HG03175 (cell line): ENCODE measurements around the gene DLGAP1.

Experiments
- ATAC-seq: cut with Tn5 transposase; IDR thresholded peaks from one replicate; pipeline ENCODE4 v1.9.1; 2021; ENCODE audit warnings: mild to moderate bottlenecking, moderate library complexity; ENCODE audit not compliant: unreplicated experiment

The DLGAP1 gene

GRCh38 chr18:4245456-4245855 is 209.7 kb downstream of the DLGAP1 start:
- no peak for ATAC-seq

DNA sequence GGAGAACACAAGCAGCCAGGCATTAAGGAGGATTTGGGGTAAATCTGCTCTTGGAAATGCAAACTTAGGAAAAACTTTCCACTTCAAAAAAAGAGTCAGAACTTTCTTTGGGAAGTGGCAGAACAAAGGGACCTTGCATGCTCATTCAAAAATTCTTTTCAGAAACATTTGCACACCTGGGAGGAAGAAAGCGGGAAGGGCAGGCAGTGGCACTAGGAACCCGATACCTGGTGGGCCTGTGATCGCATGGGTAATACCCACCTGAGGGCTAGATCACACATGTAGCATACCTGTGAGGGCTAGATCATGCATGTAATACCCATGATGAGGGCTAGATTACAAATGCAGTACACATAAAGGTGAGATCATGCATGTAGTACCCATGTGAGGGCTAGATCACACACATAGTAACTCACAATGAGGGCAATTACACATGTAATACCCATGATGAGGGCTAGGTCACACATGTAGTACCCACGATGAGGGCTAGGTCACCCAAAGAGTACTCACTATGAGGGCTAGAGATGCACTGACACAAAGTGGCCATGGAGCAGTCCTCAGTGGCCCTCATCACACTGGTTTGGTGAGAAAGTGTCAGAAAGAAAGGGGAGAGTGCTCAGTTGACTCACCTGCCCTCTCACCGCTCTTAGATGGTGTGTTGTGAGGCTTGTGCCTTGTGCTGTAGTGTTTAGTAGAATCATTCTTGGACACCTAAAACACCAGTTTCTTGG is 212.5 kb downstream of the DLGAP1 start:
- ATAC-seq = no peak

- ATAC-seq = no peak
Measured at GRCh38 chr18:4241090-4241617, 214.0 kb downstream of the DLGAP1 start.

DNA sequence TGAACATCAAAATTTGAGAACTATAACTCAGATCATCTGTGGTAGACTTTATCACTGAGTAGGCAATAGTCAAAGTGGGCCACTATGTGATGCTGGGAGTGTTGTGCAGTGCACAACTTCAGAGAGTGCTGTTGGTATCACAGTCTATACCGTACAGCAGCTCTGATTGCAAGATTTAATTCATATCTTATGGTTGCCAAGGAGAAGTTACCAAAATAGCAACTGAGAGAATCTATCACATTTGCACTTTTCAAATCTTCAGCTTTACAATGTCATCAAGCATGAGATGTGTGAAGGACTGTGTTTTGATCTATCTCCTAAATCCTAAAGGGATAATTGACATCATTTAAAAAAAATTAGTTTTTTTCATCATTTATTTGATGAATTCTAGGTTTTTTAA is 216.1 kb downstream of the DLGAP1 start:
- no peak for ATAC-seq

DNA sequence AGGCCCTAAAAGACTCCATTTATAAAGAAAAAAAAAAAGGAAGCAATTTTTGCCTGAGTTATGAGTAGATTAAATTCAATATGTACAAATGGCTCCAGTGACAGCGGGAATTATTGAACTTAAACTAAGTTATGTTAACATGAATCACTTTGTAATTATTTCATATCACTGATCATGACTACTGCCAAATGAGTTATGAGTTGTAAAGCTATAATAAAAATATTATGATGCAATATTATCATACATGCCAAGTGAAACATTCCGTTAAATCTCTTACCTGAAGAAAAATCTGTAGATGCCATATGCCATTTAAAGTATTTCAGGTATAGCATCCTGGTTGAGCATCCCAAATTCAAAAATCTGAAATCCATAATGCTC is 217.5 kb downstream of the DLGAP1 start:
- no peak for ATAC-seq

DNA sequence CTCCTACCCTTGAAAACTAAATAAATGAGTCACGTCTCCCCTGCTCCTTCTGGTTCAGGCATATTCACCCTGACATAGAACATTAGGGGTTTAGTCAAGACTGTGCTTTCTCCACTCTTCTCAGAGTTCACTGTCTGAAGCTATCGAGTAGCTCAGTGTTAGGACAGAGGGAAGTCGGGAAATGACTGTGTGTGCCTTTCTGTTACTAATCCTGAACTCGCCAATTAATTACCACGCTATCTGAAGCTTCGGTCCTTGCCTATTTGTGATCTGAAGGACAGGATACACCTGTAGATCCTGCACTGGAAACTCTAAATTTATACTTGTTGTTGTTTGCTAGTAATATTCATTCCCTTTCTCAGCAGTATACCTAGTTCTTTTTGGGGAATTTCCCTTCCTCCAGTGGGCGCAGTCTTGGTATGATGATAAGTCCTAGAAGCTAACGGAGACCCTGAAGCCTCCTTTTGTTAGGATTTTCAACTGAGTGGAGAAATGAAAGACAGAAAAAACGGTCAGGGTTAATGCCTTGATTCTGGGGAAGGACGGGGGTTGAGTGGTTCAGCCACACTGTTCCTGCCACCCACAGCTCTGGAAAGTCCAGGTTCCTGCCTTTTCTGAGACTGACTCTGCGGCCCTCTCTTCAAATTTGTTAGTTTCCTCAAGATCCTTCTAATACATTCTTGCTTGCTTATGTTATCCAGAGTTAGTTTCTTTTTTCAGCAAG is 218.0 kb downstream of the DLGAP1 start:
- no peak for ATAC-seq

DNA sequence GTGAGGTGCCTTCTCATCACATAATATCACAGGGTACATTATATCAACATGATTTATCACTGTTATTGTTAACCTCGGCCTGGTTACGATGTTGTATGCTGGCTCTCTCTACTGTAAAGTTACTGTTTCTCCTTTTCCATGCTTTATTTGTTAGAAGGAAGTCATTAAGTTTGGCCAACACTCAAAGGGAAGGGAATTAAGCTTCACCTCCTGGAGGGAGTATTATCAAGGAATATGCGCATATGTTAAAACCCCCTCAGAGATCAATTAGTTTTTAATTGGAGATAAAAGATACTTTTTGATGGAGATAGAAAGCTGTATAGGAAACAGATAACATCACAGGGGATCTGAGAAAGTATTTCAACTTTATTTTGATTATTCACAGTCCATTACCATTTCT is 221.6 kb downstream of the DLGAP1 start:
- no peak for ATAC-seq

DNA sequence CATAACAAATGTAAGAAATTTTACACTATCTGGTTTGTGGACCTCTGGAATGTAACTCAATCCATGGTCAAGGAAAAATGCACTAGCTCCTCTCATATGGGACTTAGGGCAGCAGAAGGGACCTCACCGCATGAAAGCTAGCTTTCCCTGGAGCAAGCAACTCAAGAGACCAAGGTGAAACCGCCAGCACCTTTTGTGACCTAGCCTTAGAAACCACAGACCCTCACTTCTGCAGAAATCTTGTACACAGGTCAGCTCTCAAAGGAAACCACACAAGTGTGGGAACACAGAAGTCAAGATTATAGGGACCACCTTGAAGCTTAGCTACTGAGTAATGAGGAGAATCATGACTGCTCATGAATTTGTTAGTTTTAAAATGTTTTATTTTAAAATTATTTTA is 222.5 kb downstream of the DLGAP1 start:
- no peak for ATAC-seq

DNA sequence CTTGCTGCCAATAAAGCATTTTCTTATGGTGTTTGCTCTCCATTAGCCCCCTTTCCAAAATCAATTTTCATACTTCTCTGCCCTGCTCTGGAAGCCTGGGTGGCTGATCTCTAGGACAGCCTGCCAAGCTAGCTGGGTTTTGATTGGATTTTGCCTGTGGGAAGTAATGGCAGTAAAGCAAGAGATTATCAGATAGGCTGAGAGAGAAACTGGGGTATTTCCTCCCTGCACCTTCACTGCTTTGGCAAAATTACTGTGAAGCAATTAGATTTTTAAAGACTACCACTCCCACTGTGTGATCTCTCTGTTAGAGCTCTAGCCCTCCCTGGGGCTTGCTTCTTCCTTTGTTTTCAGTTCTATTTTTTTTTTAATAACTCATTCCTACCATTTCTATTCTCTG is 223.8 kb downstream of the DLGAP1 start:
- ATAC-seq = no peak

DNA sequence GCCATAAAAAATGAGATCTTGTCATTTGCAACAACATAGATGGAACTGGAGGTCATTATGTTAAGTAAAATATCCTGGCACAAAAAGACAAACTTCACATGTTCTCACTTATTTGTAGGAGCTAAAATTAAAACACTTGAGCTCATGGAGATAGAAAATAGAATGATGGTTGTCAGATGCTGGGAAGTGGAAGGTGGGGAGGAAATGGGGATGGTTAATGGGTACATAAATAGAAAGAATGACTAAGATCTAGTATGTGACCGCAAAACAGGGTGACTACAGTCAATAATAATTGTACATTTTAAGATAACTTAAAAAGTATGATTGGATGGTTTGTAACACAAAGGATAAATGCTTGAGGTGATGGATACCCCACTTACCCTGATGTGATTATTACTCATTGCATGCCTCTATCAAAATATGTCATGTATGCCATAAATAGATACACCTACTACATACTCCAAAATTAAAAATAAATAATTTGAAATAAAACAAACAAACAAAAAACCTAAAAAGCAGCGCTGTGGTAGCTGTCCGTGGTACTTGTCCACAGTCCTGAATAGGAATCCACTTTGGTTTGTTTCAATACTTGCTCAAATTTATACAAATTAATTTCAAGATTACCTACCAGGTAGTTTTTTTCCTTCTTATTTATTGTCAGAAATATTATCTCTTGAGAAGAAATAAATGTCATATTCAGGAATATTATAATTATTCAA is 224.5 kb downstream of the DLGAP1 start:
- ATAC-seq = no peak

GRCh38 chr18:4224031-4224704 is 230.9 kb downstream of the DLGAP1 start:
- ATAC-seq = no peak

GRCh38 chr18:4211111-4211837 is 243.8 kb downstream of the DLGAP1 start:
- no peak for ATAC-seq

DNA sequence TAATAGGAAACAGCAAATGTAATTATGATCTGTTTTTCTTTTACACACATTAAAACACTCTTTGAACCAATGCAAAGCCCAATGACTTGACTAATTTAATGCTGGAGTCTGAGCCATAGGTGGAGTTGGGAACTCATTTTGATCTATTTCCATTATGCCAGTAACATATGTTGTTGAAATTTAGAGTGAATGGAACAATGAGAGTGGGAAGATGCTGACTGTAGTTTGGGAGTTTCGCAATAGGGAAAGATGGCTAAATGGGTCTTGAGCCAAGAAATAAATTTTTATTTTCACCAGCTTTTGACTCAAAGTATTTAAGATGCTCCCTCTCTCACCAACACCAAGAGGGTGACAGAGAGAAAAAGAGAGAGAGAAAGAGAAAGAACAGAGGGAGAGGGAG is 246.7 kb downstream of the DLGAP1 start:
- no peak for ATAC-seq

GRCh38 chr18:4207383-4207985 is 247.6 kb downstream of the DLGAP1 start:
- no peak for ATAC-seq

- no peak for ATAC-seq
Measured at GRCh38 chr18:4204438-4204720, 250.7 kb downstream of the DLGAP1 start.

- ATAC-seq = no peak
Measured at GRCh38 chr18:4203568-4204437, 251.3 kb downstream of the DLGAP1 start.

DNA sequence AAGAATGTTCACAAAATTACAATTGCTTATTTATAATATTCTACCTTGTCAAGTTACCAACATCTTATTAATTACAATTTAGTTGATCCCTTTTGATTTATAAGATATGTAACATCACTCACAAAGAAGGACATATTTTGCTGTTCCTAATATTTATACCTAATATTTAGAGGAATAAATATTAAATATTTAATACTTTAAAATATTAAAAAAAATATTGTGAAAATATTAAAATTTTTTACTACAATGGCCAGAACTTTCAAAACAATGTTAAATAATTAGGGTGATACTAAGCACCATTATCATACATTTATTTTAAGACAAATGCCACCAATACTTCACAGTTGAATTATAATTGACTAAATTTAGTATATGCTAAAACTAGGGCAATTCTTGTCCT is 254.7 kb downstream of the DLGAP1 start:
- no peak for ATAC-seq

DNA sequence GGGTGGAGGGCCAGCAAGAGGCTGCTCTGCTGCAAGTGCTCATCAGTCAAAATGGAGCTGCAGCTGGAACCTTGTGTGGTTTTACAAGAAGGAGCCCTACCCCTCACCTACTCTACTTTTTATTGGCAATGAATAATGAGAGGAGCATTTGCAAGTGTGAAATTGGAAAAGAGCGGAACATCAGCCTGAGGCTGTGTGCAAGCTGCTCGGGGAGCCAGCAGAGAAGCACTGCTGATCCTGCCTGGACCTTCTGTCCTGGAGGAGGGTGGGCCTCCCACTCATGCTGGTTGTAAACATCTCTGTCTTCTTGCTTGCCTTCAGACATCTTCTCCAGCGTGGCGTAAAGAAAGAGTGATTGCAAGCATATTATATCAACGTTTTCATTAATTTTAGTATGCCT is 256.2 kb downstream of the DLGAP1 start:
- no peak for ATAC-seq

GRCh38 chr18:4196351-4196750 is 258.8 kb downstream of the DLGAP1 start:
- ATAC-seq = no peak
